K562 (cell line): ENCODE results near the gene RHBDF2. TPM values are rescaled to one million over a fixed set of nuclear protein-coding genes. Genes with fewer than 3 reads are reported as not detected.

Experiments
- CEBPG ChIP-seq, 3 experiments: fragments of 200-800 bp in 1 of 3; sonication (Bioruptor generic) in 1 of 3; sonication (generic) in 1 of 3; formaldehyde crosslinking in 1 of 3; IDR thresholded peaks in 2 of 3; conservative IDR thresholded peaks in 1 of 3; 2 replicates each; pipeline versions ENCODE4 v1.6.1 to v1.8.0; 2016 to 2022; ENCODE audit warnings: missing compliant biosample characterization in 2 of 3, missing genetic modification characterization in 2 of 3, mild to moderate bottlenecking in 1 of 3, missing genetic modification reagents in 1 of 3
- FOSL1 ChIP-seq: fragments of 200-800 bp; sonication (Bioruptor generic); conservative IDR thresholded peaks from 2 replicates; pipeline ENCODE4 v1.6.1; 2016; ENCODE audit warnings: missing genetic modification characterization, missing compliant biosample characterization
- FOXJ3 ChIP-seq: sonication (generic); formaldehyde crosslinking; IDR thresholded peaks from 2 replicates; pipeline ENCODE4 v1.4.0; 2020; ENCODE audit warnings: mild to moderate bottlenecking, missing genetic modification reagents
- MCM3 ChIP-seq: fragments of 450-650 bp; IDR thresholded peaks from 2 replicates; pipeline ENCODE4 v1.6.1; 2016
- NBN ChIP-seq: fragments of 450-650 bp; IDR thresholded peaks from 2 replicates; pipeline ENCODE4 v1.6.1; 2016; ENCODE audit warnings: low read depth, mild to moderate bottlenecking
- NFIC ChIP-seq: fragments of 450-650 bp; IDR thresholded peaks from 2 replicates; pipeline ENCODE4 v1.6.1; 2017; ENCODE audit warnings: mild to moderate bottlenecking, inconsistent platforms
- RBM17 ChIP-seq: fragments of 200-400 bp; formaldehyde crosslinking; IDR thresholded peaks from 2 replicates; pipeline ENCODE4 v1.6.1; 2017; ENCODE audit warnings: low read depth, mild to moderate bottlenecking, low read length, borderline replicate concordance
- SMC3 ChIP-seq: conservative IDR thresholded peaks from 2 replicates; pipeline ENCODE4 v1.6.1; 2011; ENCODE audit warnings: low read depth, low read length, improper control_type of control experiment; ENCODE audit not compliant: insufficient read depth
- SNRNP70 ChIP-seq: fragments of 200-400 bp; formaldehyde crosslinking; optimal IDR thresholded peaks from 2 replicates; pipeline ENCODE3; 2017; ENCODE audit warnings: low read depth, low read length
- SRF ChIP-seq, 2 experiments: fragments of 250-450, 450-650 bp in 1 of 2; sonication (Bioruptor Pico) in 1 of 2; sonication (generic) in 1 of 2; formaldehyde crosslinking; IDR thresholded peaks; 2 replicates each; pipeline versions ENCODE4 v1.5.0 to v1.5.1; 2020 to 2022; ENCODE audit warnings: mild to moderate bottlenecking in 1 of 2, missing genetic modification reagents in 1 of 2
- polyA plus RNA-seq, 8 experiments: library from polyadenylated mRNA; depleted of rRNA in 4 of 8; stranded (reverse) in 5 of 8; unstranded in 3 of 8; fragments of >200 nt; fragmentation: Nextera tagmentation in 2 of 8; fragmentation: Illumina TruSeq in 1 of 8; extraction: Ambion mirVana in 2 of 8; extraction: Trizol in 1 of 8; gene quantifications; 2 replicates each; pipeline versions ENCODE4 v1.2.1 to v1.2.3, GENCODE V29; 2011 to 2014; ENCODE audit warnings: inconsistent platforms in 1 of 8, missing spikeins in 1 of 8
- total RNA-seq, 7 experiments: library from RNA; depleted of rRNA in 6 of 7; stranded (reverse); fragments of >200 nt in 6 of 7; fragmentation: Illumina TruSeq in 2 of 7; extraction: Trizol in 2 of 7; gene quantifications; 2 replicates each; pipeline versions ENCODE4 v1.2.1 to v1.2.3, GENCODE V29; 2011 to 2021; ENCODE audit warnings: low replicate concordance in 1 of 7
- TF ChIP-seq, protein P1 (sequence below), 2 experiments: fragments of 150-350 bp in 1 of 2; IDR thresholded peaks; 2 replicates each; pipeline ENCODE4 v1.6.1; 2012 to 2016; ENCODE audit warnings: low read depth in 2 of 2, low read length in 2 of 2, mild to moderate bottlenecking in 1 of 2, moderate library complexity in 1 of 2
- TF ChIP-seq, protein P2 (sequence below), 2 experiments: fragments of 450-650 bp; formaldehyde crosslinking in 1 of 2; IDR thresholded peaks; 2 replicates each; pipeline versions ENCODE4 v1.4.0 to v1.6.1; 2014 to 2020; ENCODE audit warnings: mild to moderate bottlenecking in 2 of 2, borderline replicate concordance in 1 of 2, low read depth in 1 of 2
- TF ChIP-seq, protein P3 (sequence below): fragments of 450-650 bp; formaldehyde crosslinking; IDR thresholded peaks from 2 replicates; pipeline ENCODE4 v1.4.0; 2022; ENCODE audit warnings: missing genetic modification characterization

Gene RHBDF2
- total and polyA plus RNA-seq, 9 of the 15 experiments (the other 6 are each of a cell fraction or from before 2014, with no cell fraction given), result 0.04 to 2.8 (median 1.1) TPM

DNA sequence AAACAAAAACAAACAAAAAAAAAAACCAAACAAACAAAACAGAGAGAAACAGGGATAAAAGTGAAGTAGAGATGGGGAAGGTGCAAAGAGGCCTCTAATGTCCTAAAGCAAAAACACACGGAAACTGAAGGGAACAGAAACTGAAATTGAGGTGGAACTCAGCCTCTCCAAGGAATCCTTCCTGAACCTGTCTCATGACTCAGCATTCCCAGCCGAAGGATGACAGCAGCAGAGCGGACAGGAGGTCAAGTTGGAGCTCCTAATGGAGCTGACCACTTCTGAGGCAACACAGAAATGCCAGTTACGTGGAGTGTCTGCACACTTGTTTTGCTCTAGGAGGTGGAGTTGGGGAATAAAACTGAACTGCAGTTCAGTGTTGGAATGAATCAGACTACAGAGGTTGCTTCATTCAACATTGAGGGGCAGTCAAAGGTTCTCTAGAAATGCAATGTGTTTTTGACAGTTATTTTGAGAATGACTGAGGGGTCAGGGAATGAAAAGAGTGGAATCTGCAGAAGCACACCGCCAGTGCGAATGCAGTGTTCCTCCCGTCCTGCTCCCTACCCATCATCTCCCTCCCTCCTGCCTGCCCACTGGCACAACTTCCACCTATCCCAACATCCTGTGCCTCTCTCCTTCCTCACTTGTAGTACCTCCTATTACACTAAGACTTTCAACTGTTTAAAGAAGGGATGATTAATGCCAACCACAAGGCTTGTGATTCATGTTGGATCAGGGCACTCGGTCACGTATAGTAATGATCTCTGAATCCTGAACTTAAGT, 54.6 kb downstream of the RHBDF2 start (continued):
- TF ChIP-seq, protein P1, sequence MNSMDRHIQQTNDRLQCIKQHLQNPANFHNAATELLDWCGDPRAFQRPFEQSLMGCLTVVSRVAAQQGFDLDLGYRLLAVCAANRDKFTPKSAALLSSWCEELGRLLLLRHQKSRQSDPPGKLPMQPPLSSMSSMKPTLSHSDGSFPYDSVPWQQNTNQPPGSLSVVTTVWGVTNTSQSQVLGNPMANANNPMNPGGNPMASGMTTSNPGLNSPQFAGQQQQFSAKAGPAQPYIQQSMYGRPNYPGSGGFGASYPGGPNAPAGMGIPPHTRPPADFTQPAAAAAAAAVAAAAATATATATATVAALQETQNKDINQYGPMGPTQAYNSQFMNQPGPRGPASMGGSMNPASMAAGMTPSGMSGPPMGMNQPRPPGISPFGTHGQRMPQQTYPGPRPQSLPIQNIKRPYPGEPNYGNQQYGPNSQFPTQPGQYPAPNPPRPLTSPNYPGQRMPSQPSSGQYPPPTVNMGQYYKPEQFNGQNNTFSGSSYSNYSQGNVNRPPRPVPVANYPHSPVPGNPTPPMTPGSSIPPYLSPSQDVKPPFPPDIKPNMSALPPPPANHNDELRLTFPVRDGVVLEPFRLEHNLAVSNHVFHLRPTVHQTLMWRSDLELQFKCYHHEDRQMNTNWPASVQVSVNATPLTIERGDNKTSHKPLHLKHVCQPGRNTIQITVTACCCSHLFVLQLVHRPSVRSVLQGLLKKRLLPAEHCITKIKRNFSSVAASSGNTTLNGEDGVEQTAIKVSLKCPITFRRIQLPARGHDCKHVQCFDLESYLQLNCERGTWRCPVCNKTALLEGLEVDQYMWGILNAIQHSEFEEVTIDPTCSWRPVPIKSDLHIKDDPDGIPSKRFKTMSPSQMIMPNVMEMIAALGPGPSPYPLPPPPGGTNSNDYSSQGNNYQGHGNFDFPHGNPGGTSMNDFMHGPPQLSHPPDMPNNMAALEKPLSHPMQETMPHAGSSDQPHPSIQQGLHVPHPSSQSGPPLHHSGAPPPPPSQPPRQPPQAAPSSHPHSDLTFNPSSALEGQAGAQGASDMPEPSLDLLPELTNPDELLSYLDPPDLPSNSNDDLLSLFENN (IDR thresholded peaks at IDR 0.05; ENCODE audit: low read depth in 2 of 2, low read length in 2 of 2), result no peak
- TF ChIP-seq CEBPG (CRISPR knock-in tag; IDR thresholded peaks at IDR 0.05) (no peak), CEBPG (tag; conservative IDR thresholded peaks at IDR 0.05 in 1 of 2, IDR thresholded peaks at IDR 0.05 in 1 of 2) (0 out of 4 replicates have a peak, but pooled peaks of 1 of the 2 experiments have one; percentile 18), FOXJ3 (no peak), MCM3 (no peak), NFIC (0 out of 2 replicates have a peak, but pooled peaks have one; percentile 5), SRF (CRISPR knock-in tag; IDR thresholded peaks at IDR 0.05) (no peak), NBN (peak; percentile 49), RBM17 (no peak), SMC3 (no peak), SNRNP70 (no peak), FOSL1 (tag) (peak; percentile 14; the same call in 1 of the 2 replicates)
- TF ChIP-seq, protein P2, sequence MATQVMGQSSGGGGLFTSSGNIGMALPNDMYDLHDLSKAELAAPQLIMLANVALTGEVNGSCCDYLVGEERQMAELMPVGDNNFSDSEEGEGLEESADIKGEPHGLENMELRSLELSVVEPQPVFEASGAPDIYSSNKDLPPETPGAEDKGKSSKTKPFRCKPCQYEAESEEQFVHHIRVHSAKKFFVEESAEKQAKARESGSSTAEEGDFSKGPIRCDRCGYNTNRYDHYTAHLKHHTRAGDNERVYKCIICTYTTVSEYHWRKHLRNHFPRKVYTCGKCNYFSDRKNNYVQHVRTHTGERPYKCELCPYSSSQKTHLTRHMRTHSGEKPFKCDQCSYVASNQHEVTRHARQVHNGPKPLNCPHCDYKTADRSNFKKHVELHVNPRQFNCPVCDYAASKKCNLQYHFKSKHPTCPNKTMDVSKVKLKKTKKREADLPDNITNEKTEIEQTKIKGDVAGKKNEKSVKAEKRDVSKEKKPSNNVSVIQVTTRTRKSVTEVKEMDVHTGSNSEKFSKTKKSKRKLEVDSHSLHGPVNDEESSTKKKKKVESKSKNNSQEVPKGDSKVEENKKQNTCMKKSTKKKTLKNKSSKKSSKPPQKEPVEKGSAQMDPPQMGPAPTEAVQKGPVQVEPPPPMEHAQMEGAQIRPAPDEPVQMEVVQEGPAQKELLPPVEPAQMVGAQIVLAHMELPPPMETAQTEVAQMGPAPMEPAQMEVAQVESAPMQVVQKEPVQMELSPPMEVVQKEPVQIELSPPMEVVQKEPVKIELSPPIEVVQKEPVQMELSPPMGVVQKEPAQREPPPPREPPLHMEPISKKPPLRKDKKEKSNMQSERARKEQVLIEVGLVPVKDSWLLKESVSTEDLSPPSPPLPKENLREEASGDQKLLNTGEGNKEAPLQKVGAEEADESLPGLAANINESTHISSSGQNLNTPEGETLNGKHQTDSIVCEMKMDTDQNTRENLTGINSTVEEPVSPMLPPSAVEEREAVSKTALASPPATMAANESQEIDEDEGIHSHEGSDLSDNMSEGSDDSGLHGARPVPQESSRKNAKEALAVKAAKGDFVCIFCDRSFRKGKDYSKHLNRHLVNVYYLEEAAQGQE (IDR thresholded peaks at IDR 0.05; ENCODE audit: borderline replicate concordance), result no peak
- TF ChIP-seq, protein P2 (CRISPR knock-in tag; IDR thresholded peaks at IDR 0.05; ENCODE audit: low read depth), result no peak
- TF ChIP-seq, protein P3, sequence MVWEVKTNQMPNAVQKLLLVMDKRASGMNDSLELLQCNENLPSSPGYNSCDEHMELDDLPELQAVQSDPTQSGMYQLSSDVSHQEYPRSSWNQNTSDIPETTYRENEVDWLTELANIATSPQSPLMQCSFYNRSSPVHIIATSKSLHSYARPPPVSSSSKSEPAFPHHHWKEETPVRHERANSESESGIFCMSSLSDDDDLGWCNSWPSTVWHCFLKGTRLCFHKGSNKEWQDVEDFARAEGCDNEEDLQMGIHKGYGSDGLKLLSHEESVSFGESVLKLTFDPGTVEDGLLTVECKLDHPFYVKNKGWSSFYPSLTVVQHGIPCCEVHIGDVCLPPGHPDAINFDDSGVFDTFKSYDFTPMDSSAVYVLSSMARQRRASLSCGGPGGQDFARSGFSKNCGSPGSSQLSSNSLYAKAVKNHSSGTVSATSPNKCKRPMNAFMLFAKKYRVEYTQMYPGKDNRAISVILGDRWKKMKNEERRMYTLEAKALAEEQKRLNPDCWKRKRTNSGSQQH (CRISPR knock-in tag), result no peak
